NCI-H748 (cell line): ENCODE results near the gene S100A4.

Source experiments
- DNase-seq: peaks from one replicate; lab custom pipeline; 2025; ENCODE audit not compliant: unreplicated experiment; lab: John Stamatoyannopoulos, UW

The S100A4 gene

DNA sequence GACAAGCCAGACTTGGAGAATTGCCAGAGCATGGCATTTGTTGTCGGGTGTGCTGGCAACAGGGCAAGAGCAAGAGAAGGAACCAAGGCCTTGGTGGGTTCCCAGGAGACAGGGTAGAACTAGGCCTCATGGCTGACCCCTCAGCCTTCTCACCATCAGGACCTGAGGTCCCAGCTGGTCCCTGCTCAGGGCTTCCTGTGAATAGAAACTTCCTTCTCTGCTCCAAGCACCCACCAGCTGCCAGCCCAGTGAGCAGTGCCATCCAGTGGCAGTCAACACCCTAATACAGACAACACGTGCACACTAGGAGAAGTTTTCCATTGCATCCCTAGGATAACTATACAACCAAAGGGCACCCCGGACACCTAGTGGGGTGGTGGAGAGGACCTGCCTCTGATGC, 32.6 kb downstream of the S100A4 start:
- no peak for DNase-seq

DNA sequence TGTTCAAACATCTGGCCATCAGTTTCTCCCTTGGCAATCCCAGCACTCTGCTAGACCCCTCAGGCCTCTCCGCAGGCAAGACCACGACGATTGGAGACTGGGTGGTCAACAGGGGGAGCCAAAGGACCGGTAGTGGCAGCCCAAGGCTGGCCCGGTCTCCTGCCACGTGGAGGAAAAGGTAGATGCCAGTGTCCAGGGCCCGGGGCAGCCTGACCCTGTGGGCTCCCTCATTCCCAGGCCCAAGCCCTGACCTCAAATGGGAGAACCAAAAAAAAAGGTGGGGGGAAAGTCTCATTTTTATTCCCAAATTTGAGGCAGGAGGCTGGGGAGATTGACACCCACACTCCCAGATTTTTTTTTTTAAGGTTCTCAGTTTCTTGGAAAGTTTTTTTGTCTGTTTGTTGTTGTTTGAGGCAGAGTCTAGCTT, 34.6 kb downstream of the S100A4 start:
- DNase-seq = peak; percentile 78

DNA sequence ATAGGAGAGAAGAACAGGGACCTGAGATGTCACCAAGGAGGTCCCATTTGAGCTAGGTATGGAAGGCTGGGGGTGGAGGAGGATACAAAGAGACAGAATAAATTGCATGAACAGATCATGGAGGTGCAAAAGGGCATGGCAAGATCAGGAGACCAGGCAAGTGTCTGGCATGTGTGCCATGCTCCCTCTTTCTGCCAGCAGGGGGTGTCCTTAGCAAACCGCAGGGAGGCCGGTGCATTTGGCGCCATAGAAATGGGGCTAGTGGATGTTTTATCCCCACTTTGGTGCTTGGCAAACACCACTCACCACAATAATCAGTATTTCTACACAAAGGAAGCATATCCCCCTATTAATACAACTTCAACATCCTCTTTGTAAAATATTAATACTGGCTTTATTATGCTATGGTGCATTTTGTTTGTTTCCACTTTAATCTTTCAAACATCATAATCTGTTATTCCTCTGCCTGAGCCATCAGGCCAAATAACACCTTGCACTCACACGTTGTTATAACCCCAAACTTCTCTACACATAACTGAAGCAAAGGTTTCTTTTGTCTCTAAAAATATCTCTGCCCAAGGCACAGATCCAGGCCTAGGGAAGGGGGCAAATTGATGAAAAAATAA, 35.8 kb downstream of the S100A4 start:
- peak; percentile 50 for DNase-seq

DNA sequence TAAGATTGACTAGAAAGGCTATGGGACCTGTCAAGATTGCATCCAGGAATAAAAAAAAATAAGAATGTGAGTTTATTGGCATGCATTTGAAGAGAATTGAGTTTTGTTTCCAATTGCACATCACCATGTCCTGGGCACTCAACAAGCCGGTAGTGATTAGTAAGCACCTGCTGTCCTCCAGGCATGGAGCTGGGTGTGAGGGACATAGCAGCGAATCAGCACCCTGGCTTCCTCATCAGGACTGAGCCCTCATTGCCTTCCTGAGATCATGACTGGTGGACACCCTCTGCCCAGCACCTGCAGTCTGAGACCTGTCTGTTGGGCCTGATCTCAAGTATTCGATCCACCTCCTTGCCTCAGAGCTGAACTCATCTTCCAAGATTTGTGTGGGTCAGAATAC, 36.6 kb downstream of the S100A4 start:
- DNase-seq = no peak

DNA sequence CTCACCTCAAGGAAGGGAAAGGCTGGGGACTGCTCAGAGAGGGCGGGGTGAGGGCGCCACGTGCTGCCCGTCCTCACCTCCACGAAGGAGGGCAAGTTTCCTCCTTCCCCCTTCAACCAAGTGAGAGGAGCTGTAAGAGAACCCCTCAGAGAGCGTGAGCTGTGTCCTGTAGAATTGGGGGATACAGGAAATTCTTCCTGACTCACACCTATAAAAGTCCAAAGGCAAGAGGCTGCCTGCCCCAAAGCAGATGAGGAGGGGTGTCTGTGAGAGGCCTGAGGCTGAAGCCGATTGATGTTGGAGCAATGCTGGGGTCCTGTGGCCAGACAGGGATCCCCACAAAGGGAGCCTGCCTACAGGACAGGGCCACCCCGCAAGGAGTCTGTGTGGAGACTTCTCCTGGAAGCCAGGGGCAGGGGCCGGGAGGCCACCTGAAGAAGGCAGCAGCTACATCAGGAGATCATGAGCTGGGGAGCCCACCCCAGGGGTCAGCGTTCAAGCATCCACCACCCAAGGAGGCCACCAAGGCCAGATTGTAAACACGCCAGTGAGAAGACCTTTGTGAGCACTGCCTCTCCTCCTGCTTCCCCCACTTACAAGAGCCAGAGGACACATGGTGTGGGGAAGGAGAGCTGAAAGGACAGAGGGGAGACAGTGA, 37.6 kb downstream of the S100A4 start:
- DNase-seq = no peak

DNA sequence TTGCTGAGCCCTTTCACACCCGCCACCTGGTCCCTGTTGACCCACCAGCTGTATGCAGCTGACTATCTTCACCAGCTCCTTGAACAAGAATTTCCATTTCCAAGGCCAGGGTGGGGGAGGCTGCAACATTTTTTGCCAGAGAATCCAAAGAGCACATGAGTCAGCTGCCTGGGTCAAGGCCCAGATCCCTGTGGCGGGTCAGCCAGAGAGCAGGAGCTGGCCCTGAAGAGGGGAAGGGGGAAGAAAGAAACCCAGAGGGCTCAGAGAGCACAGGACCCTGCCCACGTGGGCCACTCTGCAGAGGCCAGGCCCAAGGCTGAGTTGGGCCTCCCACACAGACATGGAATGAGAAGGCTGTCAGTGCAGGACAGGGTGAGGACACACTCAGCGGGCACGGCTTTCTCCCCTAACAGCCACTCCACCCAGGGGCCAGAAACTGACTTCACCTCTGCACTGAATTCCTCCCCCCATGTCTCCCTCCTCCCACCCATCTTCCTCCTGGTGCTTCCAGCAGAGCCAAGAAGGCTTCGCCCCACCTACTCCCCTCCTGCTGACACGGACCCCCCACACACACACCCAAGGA, 38.7 kb downstream of the S100A4 start:
- no peak for DNase-seq

DNA sequence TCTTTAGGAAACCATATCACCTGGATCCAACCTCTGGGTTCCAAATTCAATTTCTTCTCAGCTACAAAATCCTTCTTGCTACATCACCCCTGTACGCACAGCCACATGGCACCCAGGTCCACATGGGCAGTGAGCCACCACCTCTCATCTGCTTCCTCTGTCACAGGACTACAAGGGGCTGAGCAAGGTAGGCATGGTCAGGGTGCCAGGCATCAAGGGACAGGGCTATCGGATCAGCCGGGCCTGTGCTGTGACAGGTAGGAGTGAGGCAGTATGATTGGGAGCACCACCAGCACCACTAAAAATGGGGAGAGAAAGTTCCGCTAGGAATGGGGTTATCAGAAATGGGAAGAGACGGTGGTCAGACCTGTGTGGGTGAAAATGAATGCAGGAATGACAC, 39.2 kb downstream of the S100A4 start:
- DNase-seq = no peak

DNA sequence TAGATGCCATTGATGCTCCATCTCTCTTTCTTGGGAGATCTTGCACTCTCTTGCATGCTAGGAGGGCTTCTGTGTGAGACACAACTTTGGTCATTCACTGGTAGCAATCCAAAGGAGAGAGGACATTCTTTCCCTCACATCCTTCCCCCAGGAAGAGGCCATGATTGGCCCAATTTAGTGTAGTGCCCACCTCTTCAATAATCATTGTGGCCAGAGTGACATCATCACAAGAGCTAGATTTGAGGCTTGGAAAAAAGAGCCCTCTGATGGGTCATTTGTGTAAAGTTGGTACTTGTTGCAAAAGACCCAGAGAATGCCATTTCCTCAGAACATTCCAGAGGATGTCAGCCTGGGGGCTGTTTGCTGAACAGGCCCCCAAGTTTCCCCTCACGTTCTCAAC, 40.0 kb downstream of the S100A4 start:
- DNase-seq = no peak

DNA sequence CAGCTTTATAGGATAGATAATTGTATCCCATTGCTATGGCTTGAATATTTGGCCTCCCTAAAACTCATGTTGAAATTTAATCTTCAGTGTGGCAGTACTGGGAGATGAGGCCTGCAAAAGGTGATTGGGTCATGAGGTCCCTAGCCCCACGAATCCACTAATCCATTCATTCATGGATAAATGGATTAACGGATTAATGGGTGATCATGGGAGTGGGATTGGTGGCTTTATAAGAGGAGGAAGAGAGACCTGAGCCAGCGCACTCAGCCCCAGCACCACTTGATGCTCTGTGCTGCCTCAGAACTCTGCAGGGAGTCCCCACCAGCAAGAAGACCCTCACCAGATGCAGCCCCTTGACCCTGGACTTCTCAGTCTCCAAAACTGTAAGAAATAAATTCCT, 41.8 kb downstream of the S100A4 start:
- no peak for DNase-seq

DNA sequence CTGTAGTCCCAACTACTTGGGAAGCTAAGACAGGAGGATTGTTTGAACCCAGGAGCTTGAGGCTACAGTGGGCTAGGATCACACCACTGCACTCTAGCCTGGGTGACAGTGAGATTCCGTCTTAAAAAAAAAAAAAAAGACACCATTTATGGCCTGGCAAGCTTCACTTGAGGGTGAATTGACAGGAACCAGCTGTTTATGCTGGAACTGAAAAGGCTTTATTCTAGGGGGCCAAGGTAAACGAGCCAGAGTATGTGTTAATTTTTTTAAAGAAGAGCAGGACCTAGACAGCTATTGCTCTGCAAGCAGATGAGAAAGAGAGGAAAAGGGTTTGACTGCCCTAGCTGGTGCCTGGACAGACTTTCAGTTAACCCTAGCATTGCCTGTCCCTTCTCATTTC, 46.9 kb downstream of the S100A4 start:
- no peak for DNase-seq

DNA sequence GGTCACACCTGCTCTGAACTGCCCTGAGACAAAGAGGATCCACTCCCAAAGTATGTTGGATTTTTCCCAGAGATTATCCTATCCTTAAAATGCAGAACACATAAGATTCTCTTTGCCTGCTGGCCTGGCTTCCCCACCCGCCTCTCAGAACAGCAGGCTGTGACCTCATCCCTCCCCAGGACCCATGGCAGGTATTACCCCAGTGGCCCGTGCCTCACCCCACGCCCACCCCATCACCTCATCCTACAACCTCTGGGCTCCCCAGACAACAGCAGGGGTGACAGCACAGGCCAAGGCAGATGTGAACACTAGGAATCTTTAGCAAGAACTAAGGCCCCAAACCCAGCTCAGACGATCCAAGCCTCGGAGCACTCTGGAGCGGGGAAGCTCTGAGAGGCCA, 50.1 kb downstream of the S100A4 start:
- no peak for DNase-seq

DNA sequence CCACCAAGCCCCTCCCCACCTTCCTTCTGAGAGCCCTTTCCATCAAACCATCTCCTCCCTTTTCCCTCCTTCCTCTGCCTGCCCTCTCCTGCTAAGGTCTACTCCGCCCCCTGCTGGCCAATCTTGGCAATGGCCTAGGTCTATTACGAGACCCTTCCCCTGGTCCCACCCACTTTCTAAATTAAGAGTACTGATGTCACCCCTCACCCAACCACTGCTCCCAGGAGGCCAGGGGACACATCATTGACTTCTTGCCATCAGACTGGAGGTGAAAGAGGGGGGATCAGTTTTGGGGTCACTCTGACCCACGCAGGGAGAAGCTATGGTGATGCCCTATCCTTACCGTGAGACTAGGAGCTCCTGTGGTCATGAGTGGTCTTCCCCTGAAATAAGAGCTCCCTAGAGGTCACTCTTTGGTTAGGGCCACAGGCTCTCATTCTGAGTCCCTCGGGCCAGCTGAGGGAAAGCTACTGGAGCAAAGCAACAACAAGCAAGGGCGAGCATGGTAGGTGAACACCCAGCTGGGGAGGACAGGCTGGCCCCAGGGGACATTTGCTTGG, 50.5 kb downstream of the S100A4 start:
- peak; percentile 81 for DNase-seq
